Spleen (tissue), 7 donors: ENCODE measurements around the gene CORO1A.

Experiments
- POLR2A ChIP-seq, 3 donors: fragments of 450-650 bp; IDR thresholded peaks; one replicate each; pipeline ENCODE4 v1.5.1; 2017; ENCODE audit warnings: antibody characterized with exemption in 3 of 3, mild to moderate bottlenecking in 1 of 3
- TF ChIP-seq, protein P1 (sequence below), 11 experiments: fragments of 200-600 bp in 7 of 11; fragments of 450-650 bp in 4 of 11; sonication (generic) in 4 of 11; IDR thresholded peaks in 8 of 11; conservative IDR thresholded peaks in 3 of 11; 1 replicate in 7 of 11; 2 replicates in 4 of 11; pipeline versions ENCODE4 v1.4.0 to v1.8.0; 2016 to 2021; ENCODE audit warnings: antibody characterized with exemption in 11 of 11, inconsistent platforms in 4 of 11, mild to moderate bottlenecking in 1 of 11
- donor health status: DM: no; HTN: no; CAD: no; lungs with moderate emphysema.
- donor health status: DM: no; HTN: no; CAD: no.
- donor health status: DM: no; HTN: no; CAD: no.

DNA sequence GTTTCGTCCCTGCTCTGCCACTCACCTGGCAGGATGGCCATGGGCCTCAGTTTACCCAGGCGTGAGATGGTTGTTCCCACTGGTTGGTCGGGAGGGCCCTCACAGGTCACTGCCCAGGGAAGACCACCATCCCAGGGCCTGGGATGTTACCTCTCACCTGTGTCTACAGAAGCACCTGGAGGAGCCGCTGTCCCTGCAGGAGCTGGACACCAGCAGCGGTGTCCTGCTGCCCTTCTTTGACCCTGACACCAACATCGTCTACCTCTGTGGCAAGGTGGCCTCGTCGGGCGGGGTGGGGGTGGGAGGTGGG lies 4.1 kb downstream of the CORO1A start:
- TF ChIP-seq, protein P1, sequence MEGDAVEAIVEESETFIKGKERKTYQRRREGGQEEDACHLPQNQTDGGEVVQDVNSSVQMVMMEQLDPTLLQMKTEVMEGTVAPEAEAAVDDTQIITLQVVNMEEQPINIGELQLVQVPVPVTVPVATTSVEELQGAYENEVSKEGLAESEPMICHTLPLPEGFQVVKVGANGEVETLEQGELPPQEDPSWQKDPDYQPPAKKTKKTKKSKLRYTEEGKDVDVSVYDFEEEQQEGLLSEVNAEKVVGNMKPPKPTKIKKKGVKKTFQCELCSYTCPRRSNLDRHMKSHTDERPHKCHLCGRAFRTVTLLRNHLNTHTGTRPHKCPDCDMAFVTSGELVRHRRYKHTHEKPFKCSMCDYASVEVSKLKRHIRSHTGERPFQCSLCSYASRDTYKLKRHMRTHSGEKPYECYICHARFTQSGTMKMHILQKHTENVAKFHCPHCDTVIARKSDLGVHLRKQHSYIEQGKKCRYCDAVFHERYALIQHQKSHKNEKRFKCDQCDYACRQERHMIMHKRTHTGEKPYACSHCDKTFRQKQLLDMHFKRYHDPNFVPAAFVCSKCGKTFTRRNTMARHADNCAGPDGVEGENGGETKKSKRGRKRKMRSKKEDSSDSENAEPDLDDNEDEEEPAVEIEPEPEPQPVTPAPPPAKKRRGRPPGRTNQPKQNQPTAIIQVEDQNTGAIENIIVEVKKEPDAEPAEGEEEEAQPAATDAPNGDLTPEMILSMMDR (IDR thresholded peaks at IDR 0.05 in 8 of 11, conservative IDR thresholded peaks at IDR 0.05 in 3 of 11) = peak in 1 of 11 experiments; percentile 0
- no peak for TF ChIP-seq POLR2A (IDR thresholded peaks at IDR 0.05)
